BJ (cell line): ENCODE results near the gene FARSB. TPM values are rescaled to one million over a fixed set of nuclear protein-coding genes. Genes with fewer than 3 reads are reported as not detected.

Experiments used
- CTCF ChIA-PET: fragments of 350-600 bp; formaldehyde crosslinking; extraction: SDS; loops from one replicate; lab custom pipeline; 2021; ENCODE audit warnings: antibody characterized with exemption, inconsistent platforms; lab: Yijun Ruan, JAX
- POLR2A ChIA-PET: fragments of 300-600 bp; sonication (Branson Sonifier 250); formaldehyde crosslinking; extraction: SDS; loops from one replicate; lab custom pipeline; 2021; ENCODE audit warnings: antibody characterized with exemption; lab: Charles Lee
- DNase-seq: peaks from one replicate; pipeline ENCODE4 v3.0.0-alpha.2; 2011; ENCODE audit warnings: low read depth
- H3K27me3 ChIP-seq: 2 replicates; pipeline ENCODE4 v1.6.0; 2011; ENCODE audit warnings: low read length; ENCODE audit not compliant: control insufficient read depth, insufficient read depth
- H3K36me3 ChIP-seq: 2 replicates; pipeline ENCODE4 v1.5.1; 2011; ENCODE audit warnings: low read length; ENCODE audit not compliant: control insufficient read depth, insufficient read depth
- H3K4me3 ChIP-seq: 2 replicates; pipeline ENCODE4 v1.5.1; 2011; ENCODE audit warnings: low read depth, mild to moderate bottlenecking, control low read depth, low read length
- CTCF ChIP-seq: IDR thresholded peaks from 2 replicates; pipeline ENCODE4 v1.5.1; 2011; ENCODE audit warnings: low read depth, mild to moderate bottlenecking, control low read depth, inconsistent platforms, low read length, moderate library complexity; ENCODE audit not compliant: insufficient read depth
- polyA plus RNA-seq: library from polyadenylated mRNA; depleted of rRNA; stranded (reverse); fragments of >200 nt; gene quantifications from 2 replicates; pipeline ENCODE4 v1.2.3, GENCODE V29; 2011

The FARSB gene
- polyA plus RNA-seq, 1 experiment: 16.4 TPM

GRCh38 chr2:222603501-222603900, 52.4 kb downstream of the FARSB start:
- POLR2A ChIA-PET: no interaction called here
- CTCF ChIA-PET: interaction anchor here (1.4 kb wide), 1 partner anchor 9 kb away, joined by 5 read pairs; no protein-coding TSS in a partner anchor
- no peak for DNase-seq
- TF ChIP-seq CTCF: no peak
- Histone ChIP-seq H3K4me3 (no peak overlapping the region), H3K27me3 (no peaks in the 10 kb centered on the region), H3K36me3 (no peaks in the 10 kb centered on the region)

- CTCF ChIA-PET: interaction anchor here (1.2 to 2.8 kb wide), 3 partner anchors 16 to 279 kb away, joined by 3 to 9 read pairs (median 3); a partner anchor contains a TSS
- H3K27me3 ChIP-seq: no peaks in the 10 kb centered on the region
- H3K36me3 ChIP-seq: no peaks in the 10 kb centered on the region
- no peak for DNase-seq
- POLR2A ChIA-PET: no interaction called here
- TF ChIP-seq CTCF: no peak
- no peak overlapping the region for H3K4me3 ChIP-seq
Observed at GRCh38 chr2:222598611-222599010, 57.3 kb downstream of the FARSB start.

GRCh38 chr2:222595581-222595980, 60.3 kb downstream of the FARSB start:
- TF ChIP-seq CTCF: no peak
- no peak for DNase-seq
- Histone ChIP-seq H3K36me3 (no peaks in the 10 kb centered on the region; the same call in 1 of the 2 replicates), H3K4me3 (no peak overlapping the region), H3K27me3 (no peaks in the 10 kb centered on the region)
- ChIA-PET CTCF (interaction anchor here (1.5 kb wide), 1 partner anchor 33 kb away, joined by 4 read pairs; no protein-coding TSS in a partner anchor), POLR2A (interaction anchor here (0.6 kb wide), 1 partner anchor 771 kb away, joined by 3 read pairs; no protein-coding TSS in a partner anchor)

GRCh38 chr2:222594679-222595078, 61.2 kb downstream of the FARSB start:
- Histone ChIP-seq H3K4me3 (no peak overlapping the region), H3K36me3 (no peaks in the 10 kb centered on the region; the same call in 1 of the 2 replicates), H3K27me3 (no peaks in the 10 kb centered on the region)
- DNase-seq: peak; percentile 30
- ChIA-PET CTCF (interaction anchor here (1.0 to 1.5 kb wide), 3 partner anchors 9 to 33 kb away, joined by 3 to 5 read pairs (median 4); no protein-coding TSS in a partner anchor), POLR2A (no interaction called here)
- TF ChIP-seq CTCF: no peak

GRCh38 chr2:222592176-222592575, 63.7 kb downstream of the FARSB start:
- no peak for DNase-seq
- POLR2A ChIA-PET: no interaction called here
- CTCF ChIA-PET: interaction anchor here (0.8 to 1.6 kb wide), 3 partner anchors 13 to 274 kb away, joined by 3 to 4 read pairs (median 3); no protein-coding TSS in a partner anchor

More at GRCh38 chr2:222592176-222592575, 63.7 kb downstream of the FARSB start:
- TF ChIP-seq CTCF: no peak
- no peaks in the 10 kb centered on the region; the same call in 1 of the 2 replicates for H3K36me3 ChIP-seq
- H3K4me3 ChIP-seq: no peak overlapping the region
- H3K27me3 ChIP-seq: no peaks in the 10 kb centered on the region
